Endothelial cell of umbilical vein (primary cell): ENCODE results near the gene RAB10. TPM values are rescaled to one million over a fixed set of nuclear protein-coding genes. Genes with fewer than 3 reads are reported as not detected.

ENCODE experiments used
- BruUV-seq: library from RNA; stranded (reverse); fragments of 400-500 nt; replicated peaks from 2 replicates; lab custom pipeline; 2021; lab: Mats Ljungman, UMichigan
- CTCF ChIA-PET: fragments of 300-600, 350-600 bp; sonication (Branson Sonifier 250); formaldehyde crosslinking; loops from one replicate; lab custom pipeline; 2021; ENCODE audit warnings: antibody characterized with exemption, inconsistent platforms; lab: Charles Lee
- POLR2A ChIA-PET: fragments of 300-600, 350-600 bp; sonication (Branson Sonifier 250); formaldehyde crosslinking; loops from one replicate; lab custom pipeline; 2021; ENCODE audit warnings: antibody characterized with exemption, inconsistent platforms; lab: Charles Lee
- DNase-seq: peaks from one replicate; pipeline ENCODE4 v3.0.0-alpha.2; 2011; ENCODE audit warnings: low read depth, low spot score
- FAIRE-seq: peaks from 2 replicates; lab custom pipeline; 2011; peaks lifted over from hg19 to GRCh38; lab: Jason Lieb, UNC
- H2AFZ ChIP-seq: 2 replicates; pipeline ENCODE4 v1.6.0; 2012; ENCODE audit warnings: low read depth, low read length, control low read depth, inconsistent platforms
- H3K27ac ChIP-seq: 2 replicates; pipeline ENCODE4 v1.5.1; 2011; ENCODE audit warnings: low read depth, mild to moderate bottlenecking, control low read depth, low read length, moderate library complexity; ENCODE audit not compliant: insufficient read depth
- H3K27me3 ChIP-seq, 2 experiments: 2 replicates each; pipeline versions ENCODE4 v1.6.0 to v1.6.1; 2011; ENCODE audit warnings: low read length in 2 of 2, mixed read lengths in 1 of 2; ENCODE audit not compliant: control insufficient read depth in 2 of 2, insufficient read depth in 2 of 2
- H3K36me3 ChIP-seq, 2 experiments: 2 replicates in 1 of 2; 3 replicates in 1 of 2; pipeline ENCODE4 v1.5.1; 2011; ENCODE audit warnings: low read length in 2 of 2, mild to moderate bottlenecking in 1 of 2, moderate library complexity in 1 of 2; ENCODE audit not compliant: control insufficient read depth in 2 of 2, insufficient read depth in 2 of 2; ENCODE audit errors: extremely low read depth in 1 of 2
- H3K4me1 ChIP-seq: 3 replicates; pipeline ENCODE4 v1.5.1; 2011; ENCODE audit warnings: mild to moderate bottlenecking, low read length; ENCODE audit not compliant: control insufficient read depth, insufficient read depth; ENCODE audit errors: extremely low read depth
- H3K4me2 ChIP-seq: 2 replicates; pipeline ENCODE4 v1.6.1; 2011; ENCODE audit warnings: low read length, control low read depth, mixed read lengths; ENCODE audit not compliant: insufficient read depth
- H3K4me3 ChIP-seq, 3 experiments: fragments of 200-600 bp in 1 of 3; sonication (generic), shearing (Covaris generic) in 1 of 3; replicated peaks in 1 of 3; 2 replicates each; pipeline ENCODE4 v1.5.1; 2011 to 2016; ENCODE audit warnings: control low read depth in 3 of 3, low read length in 3 of 3, mild to moderate bottlenecking in 2 of 3, inconsistent platforms in 1 of 3, low read depth in 1 of 3, moderate library complexity in 1 of 3; ENCODE audit not compliant: insufficient read depth in 1 of 3
- H3K79me2 ChIP-seq: 2 replicates; pipeline ENCODE4 v1.6.0; 2012; ENCODE audit warnings: low read length, inconsistent platforms; ENCODE audit not compliant: control insufficient read depth, insufficient read depth
- H3K9ac ChIP-seq: replicated peaks from 2 replicates; pipeline ENCODE3; 2011; ENCODE audit warnings: low read length, control low read depth; ENCODE audit not compliant: insufficient read depth; ENCODE audit errors: extremely low read depth
- H3K9me1 ChIP-seq: replicated peaks from 3 replicates; pipeline ENCODE4 v1.6.0; 2011; ENCODE audit warnings: mild to moderate bottlenecking, low read length; ENCODE audit not compliant: control insufficient read depth, insufficient read depth; ENCODE audit errors: extremely low read depth
- H3K9me3 ChIP-seq: replicated peaks from 2 replicates; pipeline ENCODE4 v1.5.1; 2012; ENCODE audit warnings: low read length, inconsistent platforms; ENCODE audit not compliant: control insufficient read depth, insufficient read depth
- H4K20me1 ChIP-seq: replicated peaks from 2 replicates; pipeline ENCODE3; 2011; ENCODE audit warnings: mild to moderate bottlenecking, low read length; ENCODE audit not compliant: control insufficient read depth, insufficient read depth; ENCODE audit errors: extremely low read depth
- EZH2 ChIP-seq: IDR thresholded peaks from 2 replicates; pipeline ENCODE4 v1.6.1; 2012; ENCODE audit warnings: borderline replicate concordance, low read depth, mild to moderate bottlenecking, moderate library complexity, low read length, inconsistent platforms; ENCODE audit not compliant: severe bottlenecking
- FOS ChIP-seq: IDR thresholded peaks from 2 replicates; pipeline ENCODE4 v1.6.1; 2011; ENCODE audit warnings: mild to moderate bottlenecking, low read length, moderate library complexity, borderline replicate concordance; ENCODE audit not compliant: insufficient read depth
- GATA2 ChIP-seq: IDR thresholded peaks from 2 replicates; pipeline ENCODE4 v1.7.0; 2011; ENCODE audit warnings: low read depth, mild to moderate bottlenecking, moderate library complexity, mixed read lengths, low read length; ENCODE audit not compliant: insufficient read length, insufficient read depth
- JUN ChIP-seq: IDR thresholded peaks from 2 replicates; pipeline ENCODE4 v1.6.1; 2011; ENCODE audit warnings: borderline replicate concordance, low read depth; ENCODE audit not compliant: insufficient read length, insufficient read depth
- MYC ChIP-seq: IDR thresholded peaks from one replicate; pipeline ENCODE4 v1.6.1; 2011; ENCODE audit warnings: mild to moderate bottlenecking, low read depth, low read length
- POLR2A ChIP-seq: IDR thresholded peaks from 2 replicates; pipeline ENCODE4 v1.6.1; 2012; ENCODE audit warnings: low read depth, mild to moderate bottlenecking, control low read depth, low read length
- POLR2AphosphoS5 ChIP-seq: IDR thresholded peaks from 2 replicates; pipeline ENCODE4 v1.6.1; 2012; ENCODE audit warnings: low read depth, mild to moderate bottlenecking, control low read depth, low read length, moderate library complexity; ENCODE audit not compliant: insufficient read depth
- dilution Hi-C: fragments of 300-500 bp; cut with MboI; formaldehyde crosslinking; loops from one replicate; pipeline ENCODE4 v1.15.0; 2019; ENCODE audit warnings: low sequenced_read_pairs; ENCODE audit not compliant: extremely low pct_ligation_motif_present
- intact Hi-C: fragments of 100-400 bp; cut with micrococcal nuclease; formaldehyde crosslinking; loops from one replicate; pipeline ENCODE4 v1.10.0; 2022
- polyA plus RNA-seq, 4 experiments: library from polyadenylated mRNA; depleted of rRNA in 3 of 4; stranded (reverse) in 3 of 4; unstranded in 1 of 4; fragments of >200 nt; gene quantifications; 2 replicates each; pipeline versions ENCODE4 v1.2.1 to v1.2.3, GENCODE V29; 2011 to 2012; ENCODE audit warnings: missing spikeins in 1 of 4
- total RNA-seq: library from RNA; stranded (reverse); gene quantifications from 2 replicates; pipeline ENCODE4 v1.2.3, GENCODE V29; 2021
- TF ChIP-seq, protein P1 (sequence below): IDR thresholded peaks from 2 replicates; pipeline ENCODE4 v1.6.1; 2011; ENCODE audit not compliant: insufficient read depth, insufficient read length
- TF ChIP-seq, protein P2 (sequence below), 2 donors: IDR thresholded peaks; 1 replicate in 1 of 2; 2 replicates in 1 of 2; pipeline ENCODE4 v1.5.1; 2011; ENCODE audit warnings: low read length in 2 of 2, mild to moderate bottlenecking in 2 of 2, moderate library complexity in 2 of 2, control low read depth in 1 of 2, inconsistent platforms in 1 of 2, low read depth in 1 of 2; ENCODE audit not compliant: insufficient read depth in 1 of 2; ENCODE audit errors: extremely low read depth in 1 of 2

Gene RAB10
- total and polyA plus RNA-seq, 2 donors (not counting 3 experiments of a cell fraction or from before 2014, with no cell fraction given): 45.1 to 104 TPM

DNA sequence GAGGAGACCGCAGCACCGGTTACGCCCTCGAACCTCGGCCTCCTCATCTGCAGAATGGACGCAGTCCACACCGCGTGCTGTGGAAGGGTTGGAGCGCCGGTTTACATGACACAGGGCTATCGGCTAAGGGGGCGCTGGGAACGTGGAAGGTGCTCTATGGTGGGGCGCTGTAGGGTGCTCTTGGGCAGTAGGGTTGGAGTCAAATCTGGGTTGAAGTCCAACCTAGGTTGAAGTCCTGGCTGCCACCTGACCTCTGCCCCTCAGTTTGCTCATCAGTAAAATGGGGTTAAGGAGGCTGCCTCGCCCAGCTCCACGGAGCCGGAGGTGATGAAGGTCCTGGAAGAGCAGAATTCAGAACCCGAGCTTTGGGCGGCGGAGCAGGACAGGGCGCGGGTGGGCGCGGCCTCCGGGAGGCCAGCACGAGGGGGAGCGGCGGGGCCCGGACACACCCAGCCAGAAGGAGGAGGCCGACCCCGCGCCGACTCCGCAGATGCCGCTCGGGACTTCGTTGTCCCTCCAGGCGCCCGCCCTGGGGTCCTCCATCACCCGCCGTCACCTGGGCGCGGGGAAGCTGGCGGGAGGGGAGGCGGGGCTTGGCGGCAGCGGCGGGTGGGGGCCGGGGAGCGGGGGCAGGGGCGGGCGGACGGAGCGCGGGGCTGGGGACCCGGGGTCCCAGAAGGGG is 138.4 kb downstream of the RAB10 start:
- H3K4me3 ChIP-seq: peak overlapping the region in 1 of 3 experiments; percentile 15
- no peak for FAIRE-seq
- no peaks in the 10 kb centered on the region for H3K9me3 ChIP-seq
- H3K4me1 ChIP-seq: no peaks in the 10 kb centered on the region
- no peaks in the 10 kb centered on the region for H4K20me1 ChIP-seq
- H3K9me1 ChIP-seq: no peaks in the 10 kb centered on the region
- H2AFZ ChIP-seq: no peak overlapping the region
- H3K27ac ChIP-seq: no peak overlapping the region
- H3K9ac ChIP-seq: no peak overlapping the region
- H3K27me3 ChIP-seq: peaks cover 11 to 17% of the 10 kb centered on the region in 2 experiments
- intact Hi-C loops: no loop called here
- TF ChIP-seq MYC (no peak), POLR2AphosphoS5 (no peak), FOS (no peak), GATA2 (no peak), POLR2A (no peak), EZH2 (no peak), JUN (no peak)
- TF ChIP-seq, protein P1, sequence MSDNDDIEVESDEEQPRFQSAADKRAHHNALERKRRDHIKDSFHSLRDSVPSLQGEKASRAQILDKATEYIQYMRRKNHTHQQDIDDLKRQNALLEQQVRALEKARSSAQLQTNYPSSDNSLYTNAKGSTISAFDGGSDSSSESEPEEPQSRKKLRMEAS: no peak
- TF ChIP-seq, protein P2, sequence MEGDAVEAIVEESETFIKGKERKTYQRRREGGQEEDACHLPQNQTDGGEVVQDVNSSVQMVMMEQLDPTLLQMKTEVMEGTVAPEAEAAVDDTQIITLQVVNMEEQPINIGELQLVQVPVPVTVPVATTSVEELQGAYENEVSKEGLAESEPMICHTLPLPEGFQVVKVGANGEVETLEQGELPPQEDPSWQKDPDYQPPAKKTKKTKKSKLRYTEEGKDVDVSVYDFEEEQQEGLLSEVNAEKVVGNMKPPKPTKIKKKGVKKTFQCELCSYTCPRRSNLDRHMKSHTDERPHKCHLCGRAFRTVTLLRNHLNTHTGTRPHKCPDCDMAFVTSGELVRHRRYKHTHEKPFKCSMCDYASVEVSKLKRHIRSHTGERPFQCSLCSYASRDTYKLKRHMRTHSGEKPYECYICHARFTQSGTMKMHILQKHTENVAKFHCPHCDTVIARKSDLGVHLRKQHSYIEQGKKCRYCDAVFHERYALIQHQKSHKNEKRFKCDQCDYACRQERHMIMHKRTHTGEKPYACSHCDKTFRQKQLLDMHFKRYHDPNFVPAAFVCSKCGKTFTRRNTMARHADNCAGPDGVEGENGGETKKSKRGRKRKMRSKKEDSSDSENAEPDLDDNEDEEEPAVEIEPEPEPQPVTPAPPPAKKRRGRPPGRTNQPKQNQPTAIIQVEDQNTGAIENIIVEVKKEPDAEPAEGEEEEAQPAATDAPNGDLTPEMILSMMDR (IDR thresholded peaks at IDR 0.05; ENCODE audit: extremely low read depth in 1 of 2, insufficient read depth in 1 of 2, low read depth in 1 of 2, low read length in 2 of 2): no peak
- no peak for DNase-seq
- no peaks in the 10 kb centered on the region for H3K79me2 ChIP-seq
- CTCF ChIA-PET: interaction anchor here (2.1 to 2.9 kb wide), 2 partner anchors 9 to 12 kb away, joined by 6 to 20 read pairs; no protein-coding TSS in a partner anchor
- no TSS peak for BruUV-seq
- dilution Hi-C loops: no loop called here
- H3K4me2 ChIP-seq: no peak overlapping the region
- no peaks in the 10 kb centered on the region for H3K36me3 ChIP-seq
- POLR2A ChIA-PET: no interaction called here
